ENCODE data around the gene CRMP1.
"Not testable (repeated sequence)": the region's sequence is repeated elsewhere in the genome, so short reads cannot be mapped to it uniquely, and the experiment has no call there.

Gene CRMP1

DNA sequence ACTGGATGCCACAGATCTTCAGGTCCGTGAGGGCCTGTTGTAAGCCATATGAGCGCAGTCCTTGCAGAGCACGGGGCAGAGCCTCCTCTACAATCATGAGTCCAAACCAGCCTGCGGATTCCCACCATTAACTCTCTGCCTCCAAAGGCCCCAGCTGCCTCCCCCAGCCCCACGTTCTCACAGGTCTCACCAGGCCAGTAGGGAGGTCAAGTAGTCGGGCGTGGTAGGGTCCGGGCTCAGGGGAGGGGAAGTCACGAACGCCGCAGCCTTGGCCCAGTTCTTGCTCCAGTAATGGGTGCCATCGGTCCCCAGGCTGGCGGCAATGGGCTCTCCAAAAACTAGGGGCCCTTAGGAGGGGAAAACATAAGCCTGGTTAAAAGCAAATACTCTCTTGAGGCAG, 53.6 kb downstream of the CRMP1 start:
- Histone ChIP-seq H3K4me1 (ENCODE audit: control insufficient read depth, insufficient read depth, low read length) (no peaks in the 10 kb centered on the region), H3K4me3 (ENCODE audit: low read length) (no peak overlapping the region), H3K9me3 (ENCODE audit: control insufficient read depth, low read length) (no peaks in the 10 kb centered on the region), H3K27me3 (ENCODE audit: control insufficient read depth, insufficient read depth, low read length) (no peaks in the 10 kb centered on the region), H3K36me3 (ENCODE audit: control insufficient read depth, insufficient read depth, low read length) (no peaks in the 10 kb centered on the region), H3K9ac (ENCODE audit: low read length) (no peak overlapping the region)

DNA sequence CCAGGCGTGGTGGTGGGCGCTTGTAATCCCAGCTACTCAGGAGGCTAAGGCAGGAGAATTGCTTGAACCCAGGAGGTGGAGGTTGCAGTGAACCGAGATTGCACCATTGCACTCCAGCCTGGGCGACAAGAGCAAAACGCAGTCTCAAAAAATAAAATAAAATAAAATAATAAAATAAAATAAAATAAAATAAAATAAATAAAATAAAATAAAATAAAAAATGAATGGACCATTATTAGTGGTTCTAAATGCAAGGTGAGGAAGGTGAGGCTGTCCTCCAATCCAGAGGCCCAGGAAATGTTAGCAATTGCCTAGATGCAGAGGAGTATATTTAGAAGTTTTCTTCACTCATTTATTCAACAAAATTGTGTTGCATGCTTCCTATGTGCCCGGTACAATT, 55.4 kb downstream of the CRMP1 start:
- not testable (repeated sequence) for H3K36me3 ChIP-seq (ENCODE audit: control insufficient read depth, insufficient read depth, low read length); H3K27me3 ChIP-seq (ENCODE audit: control insufficient read depth, insufficient read depth, low read length); H3K9me3 ChIP-seq (ENCODE audit: control insufficient read depth, low read length); H3K4me3 ChIP-seq (ENCODE audit: low read length); H3K4me1 ChIP-seq (ENCODE audit: control insufficient read depth, insufficient read depth, low read length); H3K9ac ChIP-seq (ENCODE audit: low read length)

DNA sequence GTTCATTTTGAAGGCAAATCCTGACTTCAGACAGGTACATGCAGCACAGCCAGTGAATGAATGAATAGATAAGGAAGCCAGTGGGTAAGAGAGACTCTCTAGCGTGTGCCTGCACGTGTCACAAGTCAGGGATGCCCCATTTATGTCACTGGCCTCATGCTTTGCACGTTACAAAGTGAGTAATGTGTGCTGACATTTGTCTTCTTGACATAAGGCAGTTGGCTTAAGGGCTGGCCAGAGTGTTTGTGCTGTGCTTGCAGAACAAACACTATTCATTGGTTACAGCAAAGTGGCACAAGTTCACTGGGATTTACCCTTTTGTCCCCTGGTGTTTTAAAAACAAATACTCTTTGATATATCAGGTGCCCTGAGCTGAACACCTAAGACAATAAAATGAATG, 55.9 kb downstream of the CRMP1 start:
- H3K27me3 ChIP-seq (ENCODE audit: control insufficient read depth, insufficient read depth, low read length), result no peaks in the 10 kb centered on the region
- H3K36me3 ChIP-seq (ENCODE audit: control insufficient read depth, insufficient read depth, low read length), result no peaks in the 10 kb centered on the region
- no peak overlapping the region for H3K9ac ChIP-seq (ENCODE audit: low read length)
- no peak overlapping the region for H3K4me3 ChIP-seq (ENCODE audit: low read length)
- no peaks in the 10 kb centered on the region for H3K9me3 ChIP-seq (ENCODE audit: control insufficient read depth, low read length)
- H3K4me1 ChIP-seq (ENCODE audit: control insufficient read depth, insufficient read depth, low read length), result no peaks in the 10 kb centered on the region

DNA sequence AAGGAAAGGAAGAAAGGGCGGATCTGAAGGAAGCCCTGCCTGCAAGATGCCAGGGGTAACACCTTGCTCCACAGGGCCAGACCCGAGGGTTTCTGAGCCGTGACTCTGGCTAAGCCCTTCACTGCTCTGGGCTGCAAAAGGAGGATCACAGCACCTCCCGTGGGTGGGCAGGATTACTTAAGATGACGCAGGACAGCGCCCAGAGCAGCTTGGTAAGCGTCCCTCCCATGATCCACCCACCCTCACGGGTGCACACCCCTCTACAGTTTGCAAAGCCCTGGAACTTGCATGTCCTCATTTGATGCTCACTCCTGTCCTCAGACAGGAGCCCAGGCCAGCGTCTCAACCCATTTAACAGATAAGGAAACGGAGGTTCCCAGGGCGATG, 64.9 kb downstream of the CRMP1 start:
- Histone ChIP-seq H3K9ac (ENCODE audit: low read length) (no peak overlapping the region), H3K9me3 (ENCODE audit: control insufficient read depth, low read length) (no peaks in the 10 kb centered on the region), H3K4me1 (ENCODE audit: control insufficient read depth, insufficient read depth, low read length) (peaks cover 14% of the 10 kb centered on the region), H3K4me3 (ENCODE audit: low read length) (no peak overlapping the region), H3K36me3 (ENCODE audit: control insufficient read depth, insufficient read depth, low read length) (no peaks in the 10 kb centered on the region), H3K27me3 (ENCODE audit: control insufficient read depth, insufficient read depth, low read length) (no peaks in the 10 kb centered on the region)

DNA sequence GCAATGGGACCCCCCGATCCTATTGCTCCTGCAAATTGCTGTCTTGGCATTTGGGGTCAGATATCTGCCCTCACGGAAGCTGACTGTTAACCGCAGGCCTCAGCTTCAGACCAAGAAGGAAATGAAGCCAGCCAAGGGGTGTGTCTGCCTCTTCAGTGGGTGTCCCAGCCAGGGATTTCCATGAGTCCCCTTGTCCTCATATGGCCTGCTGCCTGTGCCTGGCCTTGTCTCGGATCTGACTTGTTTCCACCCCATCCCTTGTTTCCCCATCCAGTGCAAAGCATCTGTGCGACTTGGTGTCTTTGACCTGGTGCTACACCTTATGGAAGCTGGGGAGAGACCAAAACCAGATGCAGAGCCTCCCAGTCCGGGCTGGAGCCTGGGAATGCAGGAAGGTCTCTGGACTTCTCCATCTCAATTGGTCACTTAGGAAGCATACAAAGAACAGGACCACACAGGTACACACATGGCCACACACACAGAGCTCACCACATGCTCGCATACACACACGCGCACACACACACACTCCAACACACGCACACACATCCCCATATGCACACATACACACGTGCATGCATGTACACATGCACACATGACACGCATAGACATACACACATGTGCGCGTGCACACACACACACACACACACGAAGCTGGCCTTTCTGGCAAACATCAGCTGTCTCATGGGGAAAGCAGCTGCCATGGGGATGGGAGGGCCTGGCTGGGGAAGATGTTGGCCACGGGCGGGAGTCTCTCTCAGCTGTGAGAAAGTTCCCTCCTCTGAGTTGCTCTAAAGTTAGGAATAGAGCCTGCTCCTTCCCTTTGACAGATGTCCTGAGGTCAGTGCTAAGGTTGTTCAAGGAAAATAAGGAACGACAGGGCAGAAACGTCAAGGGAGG, 65.5 kb downstream of the CRMP1 start:
- Histone ChIP-seq H3K27me3 (ENCODE audit: control insufficient read depth, insufficient read depth, low read length) (no peaks in the 10 kb centered on the region), H3K9me3 (ENCODE audit: control insufficient read depth, low read length) (no peaks in the 10 kb centered on the region), H3K4me3 (ENCODE audit: low read length) (no peak overlapping the region), H3K36me3 (ENCODE audit: control insufficient read depth, insufficient read depth, low read length) (no peaks in the 10 kb centered on the region), H3K4me1 (ENCODE audit: control insufficient read depth, insufficient read depth, low read length) (peaks cover 21% of the 10 kb centered on the region), H3K9ac (ENCODE audit: low read length) (no peak overlapping the region)

DNA sequence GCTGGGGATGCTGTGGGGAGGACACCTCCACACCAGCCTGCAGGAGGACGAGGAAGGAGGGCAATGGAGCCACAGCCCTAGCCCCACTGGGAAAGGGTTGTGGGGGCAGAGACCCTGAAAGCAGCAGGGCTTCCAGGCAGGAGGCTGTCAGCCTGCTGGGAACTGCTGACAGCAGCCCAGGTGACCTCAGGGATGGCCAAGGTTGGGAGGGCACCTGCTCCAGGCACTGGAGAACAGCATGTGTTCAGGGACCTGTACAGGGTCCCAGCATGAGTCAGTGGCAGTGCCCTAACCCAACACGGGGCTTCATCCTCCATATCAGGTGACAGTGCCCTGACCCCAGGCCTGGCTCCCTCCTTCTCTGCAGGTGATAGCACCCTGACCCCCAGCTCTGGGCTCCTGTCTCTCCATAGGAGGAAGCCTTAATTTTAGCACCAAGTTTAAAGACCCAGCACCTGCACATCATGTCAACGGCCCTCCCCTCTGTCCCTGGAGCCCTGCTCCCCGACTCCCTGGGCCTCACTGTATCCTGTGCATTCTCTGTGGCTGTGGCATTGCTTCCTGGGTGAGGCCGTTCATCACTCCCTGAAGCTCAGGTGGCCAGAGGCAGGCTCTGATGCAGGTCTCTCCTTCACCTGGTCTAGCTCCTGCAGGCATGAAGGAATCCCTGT, 66.3 kb downstream of the CRMP1 start:
- H3K4me1 ChIP-seq (ENCODE audit: control insufficient read depth, insufficient read depth, low read length), result peaks cover 26% of the 10 kb centered on the region
- no peaks in the 10 kb centered on the region for H3K9me3 ChIP-seq (ENCODE audit: control insufficient read depth, low read length)
- no peaks in the 10 kb centered on the region for H3K36me3 ChIP-seq (ENCODE audit: control insufficient read depth, insufficient read depth, low read length)
- no peak overlapping the region for H3K4me3 ChIP-seq (ENCODE audit: low read length)
- H3K27me3 ChIP-seq (ENCODE audit: control insufficient read depth, insufficient read depth, low read length), result no peaks in the 10 kb centered on the region
- H3K9ac ChIP-seq (ENCODE audit: low read length), result no peak overlapping the region

DNA sequence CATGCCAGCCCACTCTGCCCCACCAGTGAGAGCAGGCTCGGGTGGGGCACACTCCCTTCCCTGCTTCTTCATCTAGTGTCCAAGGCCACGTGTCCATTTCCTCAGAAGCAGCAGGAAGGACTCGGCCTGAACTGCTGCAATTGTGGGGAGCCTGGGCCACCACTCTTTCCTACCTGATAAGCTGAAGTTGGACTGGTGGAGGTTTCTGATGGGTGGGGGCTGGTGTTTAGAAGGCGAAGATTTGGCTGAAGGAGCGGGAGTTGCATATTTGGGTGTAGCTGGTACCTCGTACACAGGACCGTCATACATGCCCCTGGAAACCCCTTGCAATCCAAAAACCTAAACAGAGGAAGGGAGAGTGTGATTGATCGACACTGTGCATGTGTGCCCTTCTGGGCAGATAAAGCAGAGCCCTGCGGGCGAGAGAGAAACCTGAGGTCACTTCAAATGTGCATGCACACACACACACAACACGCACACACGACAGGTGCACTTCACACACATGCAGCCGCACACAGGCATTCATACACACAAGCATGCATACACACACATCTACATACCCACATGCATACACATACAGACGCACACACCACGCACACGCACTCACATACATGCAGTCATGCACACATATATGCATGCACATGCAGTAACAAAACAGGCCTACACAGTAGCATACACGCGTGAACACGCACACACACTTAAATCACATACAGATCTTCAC, 67.4 kb downstream of the CRMP1 start:
- no peaks in the 10 kb centered on the region for H3K36me3 ChIP-seq (ENCODE audit: control insufficient read depth, insufficient read depth, low read length)
- no peaks in the 10 kb centered on the region for H3K9me3 ChIP-seq (ENCODE audit: control insufficient read depth, low read length)
- peaks cover 26% of the 10 kb centered on the region for H3K4me1 ChIP-seq (ENCODE audit: control insufficient read depth, insufficient read depth, low read length)
- no peaks in the 10 kb centered on the region for H3K27me3 ChIP-seq (ENCODE audit: control insufficient read depth, insufficient read depth, low read length)
- no peak overlapping the region for H3K9ac ChIP-seq (ENCODE audit: low read length)
- H3K4me3 ChIP-seq (ENCODE audit: low read length), result no peak overlapping the region

DNA sequence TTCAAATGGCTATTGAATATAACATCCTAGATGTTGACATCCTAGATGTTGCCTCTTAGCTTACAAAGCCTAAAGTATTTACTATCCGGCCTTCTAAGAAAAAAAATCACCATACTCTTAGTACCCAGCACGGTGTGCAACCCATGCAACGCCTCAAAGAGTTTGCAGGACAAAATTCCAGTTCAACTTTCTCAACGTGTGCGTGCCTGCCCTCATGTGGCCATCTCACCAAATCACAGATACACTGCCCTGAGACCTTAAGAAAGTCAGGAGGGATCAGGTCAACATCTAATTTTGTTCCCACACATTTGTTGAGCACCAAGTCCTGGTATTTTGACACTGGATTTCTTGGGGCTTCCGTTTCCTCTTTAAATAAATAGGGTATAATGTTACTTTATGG, 68.3 kb downstream of the CRMP1 start:
- Histone ChIP-seq H3K9me3 (ENCODE audit: control insufficient read depth, low read length) (no peaks in the 10 kb centered on the region), H3K4me1 (ENCODE audit: control insufficient read depth, insufficient read depth, low read length) (peaks cover 26% of the 10 kb centered on the region), H3K36me3 (ENCODE audit: control insufficient read depth, insufficient read depth, low read length) (no peaks in the 10 kb centered on the region), H3K4me3 (ENCODE audit: low read length) (no peak overlapping the region), H3K27me3 (ENCODE audit: control insufficient read depth, insufficient read depth, low read length) (no peaks in the 10 kb centered on the region), H3K9ac (ENCODE audit: low read length) (no peak overlapping the region)

DNA sequence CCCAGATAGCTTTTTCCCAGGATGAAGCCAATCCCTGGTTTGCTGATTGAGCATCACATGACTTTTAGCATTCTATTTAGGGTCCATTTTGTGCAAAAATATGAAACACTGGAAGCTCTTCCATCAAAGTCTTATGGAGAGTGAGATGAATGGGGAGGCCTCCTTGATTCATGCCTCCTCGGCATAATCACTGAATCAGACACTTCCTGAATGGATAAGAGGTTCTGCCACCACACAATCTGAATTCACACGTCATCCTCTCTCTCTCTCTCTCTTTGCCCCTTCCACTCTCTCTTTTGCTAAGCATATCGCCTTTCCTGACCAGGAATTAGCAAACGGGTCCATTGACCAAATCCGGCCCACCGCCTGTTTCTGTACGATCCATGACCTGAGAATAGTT, 68.7 kb downstream of the CRMP1 start:
- no peaks in the 10 kb centered on the region for H3K27me3 ChIP-seq (ENCODE audit: control insufficient read depth, insufficient read depth, low read length)
- no peaks in the 10 kb centered on the region for H3K36me3 ChIP-seq (ENCODE audit: control insufficient read depth, insufficient read depth, low read length)
- no peak overlapping the region for H3K4me3 ChIP-seq (ENCODE audit: low read length)
- H3K9me3 ChIP-seq (ENCODE audit: control insufficient read depth, low read length), result no peaks in the 10 kb centered on the region
- H3K9ac ChIP-seq (ENCODE audit: low read length), result no peak overlapping the region
- peaks cover 26% of the 10 kb centered on the region for H3K4me1 ChIP-seq (ENCODE audit: control insufficient read depth, insufficient read depth, low read length)

DNA sequence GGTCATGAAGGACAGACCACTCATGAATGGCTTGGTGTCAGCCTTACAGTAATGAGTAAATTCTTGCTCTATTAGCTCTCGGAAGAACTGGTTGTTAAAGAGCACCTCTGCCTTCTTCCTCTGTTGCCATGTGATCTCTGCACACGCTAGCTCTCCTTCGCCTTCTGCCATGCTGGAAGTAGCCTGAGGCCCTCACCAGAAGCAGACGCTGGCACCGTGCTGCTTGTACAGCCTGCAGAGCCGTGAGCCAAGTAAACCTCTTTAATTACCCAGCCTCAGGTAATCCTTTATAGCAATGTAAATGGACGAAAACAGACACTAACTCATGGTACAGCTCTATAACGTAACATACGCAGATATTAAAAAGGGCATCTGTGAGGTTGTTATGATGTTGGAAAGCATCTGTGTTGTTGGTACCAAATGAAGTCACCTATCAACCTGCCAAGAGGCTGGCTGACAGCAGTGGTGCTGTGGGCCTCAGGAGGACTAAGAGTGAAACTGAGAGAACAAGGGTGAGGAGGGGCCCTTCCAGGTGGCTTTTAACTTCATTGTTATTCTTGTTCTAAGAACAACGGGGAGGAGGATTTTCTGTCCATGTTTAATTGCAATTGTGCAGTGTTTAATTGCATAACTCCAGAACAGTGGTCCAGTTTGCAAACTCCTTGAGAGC, 69.2 kb downstream of the CRMP1 start:
- Histone ChIP-seq H3K4me3 (ENCODE audit: low read length) (no peak overlapping the region), H3K9ac (ENCODE audit: low read length) (no peak overlapping the region), H3K9me3 (ENCODE audit: control insufficient read depth, low read length) (no peaks in the 10 kb centered on the region), H3K36me3 (ENCODE audit: control insufficient read depth, insufficient read depth, low read length) (no peaks in the 10 kb centered on the region), H3K27me3 (ENCODE audit: control insufficient read depth, insufficient read depth, low read length) (no peaks in the 10 kb centered on the region), H3K4me1 (ENCODE audit: control insufficient read depth, insufficient read depth, low read length) (peaks cover 26% of the 10 kb centered on the region)

DNA sequence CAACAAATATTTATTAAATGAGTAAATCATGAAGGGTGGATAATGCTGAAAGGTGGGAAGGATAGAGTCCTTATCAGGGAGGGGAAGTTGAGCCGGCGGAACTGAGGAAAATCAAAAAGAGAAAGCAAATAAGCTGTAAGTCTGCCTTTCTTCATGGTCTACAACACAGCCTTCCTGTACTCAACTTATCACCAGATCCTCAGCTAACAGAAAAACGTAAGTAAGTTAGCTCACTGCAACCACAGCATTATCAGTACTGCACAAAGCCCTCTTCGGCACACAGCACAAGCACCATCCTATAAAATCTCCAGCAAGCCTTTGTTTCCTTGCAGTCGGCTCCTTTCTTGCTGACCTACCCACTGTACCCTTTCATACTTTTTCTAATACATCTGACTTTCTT, 70.3 kb downstream of the CRMP1 start:
- H3K9me3 ChIP-seq (ENCODE audit: control insufficient read depth, low read length), result no peaks in the 10 kb centered on the region
- H3K9ac ChIP-seq (ENCODE audit: low read length), result no peak overlapping the region
- no peaks in the 10 kb centered on the region for H3K36me3 ChIP-seq (ENCODE audit: control insufficient read depth, insufficient read depth, low read length)
- no peak overlapping the region for H3K4me3 ChIP-seq (ENCODE audit: low read length)
- H3K4me1 ChIP-seq (ENCODE audit: control insufficient read depth, insufficient read depth, low read length), result peaks cover 26% of the 10 kb centered on the region
- no peaks in the 10 kb centered on the region for H3K27me3 ChIP-seq (ENCODE audit: control insufficient read depth, insufficient read depth, low read length)
